Upper lobe of left lung (tissue), 6 donors: ENCODE data around the gene FKBP1A. TPM values are rescaled to one million over a fixed set of nuclear protein-coding genes. Genes with fewer than 3 reads are reported as not detected.

Experiments used
- ATAC-seq, 2 donors: fragments of 200-7000 bp; cut with Tn5 transposase; one replicate each; pipeline ENCODE4 v1.9.1; 2022; ENCODE audit warnings: mild to moderate bottlenecking in 2 of 2, moderate library complexity in 2 of 2; ENCODE audit not compliant: low FRiP score in 2 of 2
- DNase-seq, 2 donors: peaks; one replicate each; pipeline ENCODE4 v3.0.0-alpha.2; 2019 to 2020
- H3K27ac ChIP-seq, 4 donors: fragments of 200-600 bp; sonication (generic); one replicate each; pipeline ENCODE4 v1.5.1; 2016 to 2019
- H3K27me3 ChIP-seq, 4 donors: fragments of 200-600 bp; sonication (generic); one replicate each; pipeline ENCODE4 v1.5.1; 2017 to 2019
- H3K36me3 ChIP-seq, 4 donors: fragments of 200-600 bp; sonication (generic); one replicate each; pipeline ENCODE4 v1.5.1; 2016 to 2019
- H3K4me1 ChIP-seq, 4 donors: fragments of 200-600 bp; sonication (generic); one replicate each; pipeline ENCODE4 v1.5.1; 2018 to 2019
- H3K4me3 ChIP-seq, 4 donors: fragments of 200-600 bp; sonication (generic); one replicate each; pipeline ENCODE4 v1.5.1; 2017 to 2019; ENCODE audit warnings: mild to moderate bottlenecking in 2 of 4, moderate library complexity in 1 of 4
- H3K9me3 ChIP-seq, 4 donors: fragments of 200-600 bp; sonication (generic); one replicate each; pipeline ENCODE4 v1.5.1; 2018 to 2019
- EP300 ChIP-seq, 4 donors: sonication (generic); formaldehyde crosslinking; IDR thresholded peaks; one replicate each; pipeline ENCODE4 v1.5.1; 2017; ENCODE audit warnings: antibody characterized with exemption in 4 of 4, control low read depth in 2 of 4
- POLR2A ChIP-seq, 4 donors: fragments of 450-650 bp; IDR thresholded peaks; one replicate each; pipeline ENCODE4 v1.5.1; 2016 to 2017; ENCODE audit warnings: antibody characterized with exemption in 4 of 4, mild to moderate bottlenecking in 2 of 4
- POLR2AphosphoS5 ChIP-seq, 2 donors: sonication (generic); formaldehyde crosslinking; IDR thresholded peaks; one replicate each; pipeline ENCODE4 v1.5.1; 2017; ENCODE audit warnings: antibody characterized with exemption in 2 of 2
- WGBS, 2 donors: methylation state at CpG; one replicate each; pipeline ENCODE4 v1.1.5; 2017 to 2018; 5-methylcytosine and 5-hydroxymethylcytosine counted together
- total RNA-seq, 6 donors: library from RNA; depleted of rRNA in 4 of 6; stranded (reverse); fragments of >200 nt in 4 of 6; gene quantifications; one replicate each; pipeline versions ENCODE4 v1.1.0 to v1.2.1, GENCODE V29; 2016 to 2021
- TF ChIP-seq, protein P1 (sequence below), 6 experiments: fragments of 450-650 bp in 4 of 6; fragments of 200-600 bp in 2 of 6; sonication (generic) in 2 of 6; IDR thresholded peaks; one replicate each; pipeline ENCODE4 v1.5.1; 2016 to 2019; ENCODE audit warnings: antibody characterized with exemption in 6 of 6
- donor health status: DM: no; HTN: no; CAD: no; lungs with moderate emphysema.
- donor health status: DM: no; HTN: yes; CAD: no; lungs with severe emphysema.

FKBP1A gene
- total RNA-seq, 6 donors from 2014 or later = 75.4 to 328 (median 160) TPM

DNA sequence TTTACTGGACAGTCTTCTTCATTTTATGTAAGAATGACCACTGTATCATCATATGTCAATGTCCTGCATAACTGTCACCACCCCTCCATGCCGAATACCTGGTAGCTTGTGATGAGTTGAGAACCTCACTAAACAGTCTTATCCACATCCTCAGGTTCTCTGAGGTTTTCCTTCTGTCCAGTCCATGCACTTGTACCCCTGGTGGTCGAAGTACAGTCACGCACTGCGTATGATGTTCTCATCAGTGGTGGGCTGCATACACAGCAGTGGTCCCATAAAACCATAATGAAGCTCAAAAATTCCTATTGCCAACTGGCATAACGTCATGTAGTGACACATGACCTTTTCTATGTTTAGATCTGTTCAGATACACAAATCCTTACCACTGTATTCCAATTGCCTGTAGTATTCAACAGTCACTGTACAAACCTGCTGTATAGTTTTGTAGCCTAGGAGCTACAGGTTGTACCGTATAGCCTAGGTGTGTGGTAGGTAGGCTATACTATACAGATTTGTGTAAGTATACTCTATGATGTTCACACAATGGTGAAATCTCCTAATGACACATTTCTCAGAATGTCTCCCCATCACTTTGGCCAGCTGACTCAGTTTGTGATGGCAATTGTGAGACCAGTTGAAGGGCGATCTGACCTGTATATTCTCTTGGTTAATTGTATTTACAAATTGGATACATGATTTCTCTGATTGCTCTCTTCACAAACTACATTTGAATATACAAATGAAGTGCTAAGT lies 32.6 kb downstream of the FKBP1A start:
- no peak overlapping the region for H3K4me3 ChIP-seq
- TF ChIP-seq, protein P1, sequence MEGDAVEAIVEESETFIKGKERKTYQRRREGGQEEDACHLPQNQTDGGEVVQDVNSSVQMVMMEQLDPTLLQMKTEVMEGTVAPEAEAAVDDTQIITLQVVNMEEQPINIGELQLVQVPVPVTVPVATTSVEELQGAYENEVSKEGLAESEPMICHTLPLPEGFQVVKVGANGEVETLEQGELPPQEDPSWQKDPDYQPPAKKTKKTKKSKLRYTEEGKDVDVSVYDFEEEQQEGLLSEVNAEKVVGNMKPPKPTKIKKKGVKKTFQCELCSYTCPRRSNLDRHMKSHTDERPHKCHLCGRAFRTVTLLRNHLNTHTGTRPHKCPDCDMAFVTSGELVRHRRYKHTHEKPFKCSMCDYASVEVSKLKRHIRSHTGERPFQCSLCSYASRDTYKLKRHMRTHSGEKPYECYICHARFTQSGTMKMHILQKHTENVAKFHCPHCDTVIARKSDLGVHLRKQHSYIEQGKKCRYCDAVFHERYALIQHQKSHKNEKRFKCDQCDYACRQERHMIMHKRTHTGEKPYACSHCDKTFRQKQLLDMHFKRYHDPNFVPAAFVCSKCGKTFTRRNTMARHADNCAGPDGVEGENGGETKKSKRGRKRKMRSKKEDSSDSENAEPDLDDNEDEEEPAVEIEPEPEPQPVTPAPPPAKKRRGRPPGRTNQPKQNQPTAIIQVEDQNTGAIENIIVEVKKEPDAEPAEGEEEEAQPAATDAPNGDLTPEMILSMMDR (IDR thresholded peaks at IDR 0.05) = peak in 1 of 6 experiments; percentile 6
- TF ChIP-seq EP300 (IDR thresholded peaks at IDR 0.05) (no peak), POLR2AphosphoS5 (IDR thresholded peaks at IDR 0.05) (no peak), POLR2A (IDR thresholded peaks at IDR 0.05) (no peak)
- ATAC-seq (no peak), DNase-seq (no peak)
- no peaks in the 10 kb centered on the region for H3K27me3 ChIP-seq
- H3K27ac ChIP-seq = no peak overlapping the region
- 88 to 96% methylated on average over 6 of the region's 7 CpGs for WGBS, 2 donors
- H3K9me3 ChIP-seq = no peaks in the 10 kb centered on the region
- H3K36me3 ChIP-seq = peaks cover 0 to 61% (median 4%) of the 10 kb centered on the region in 4 donors
- H3K4me1 ChIP-seq = peaks cover 10 to 16% (median 15%) of the 10 kb centered on the region in 4 donors

DNA sequence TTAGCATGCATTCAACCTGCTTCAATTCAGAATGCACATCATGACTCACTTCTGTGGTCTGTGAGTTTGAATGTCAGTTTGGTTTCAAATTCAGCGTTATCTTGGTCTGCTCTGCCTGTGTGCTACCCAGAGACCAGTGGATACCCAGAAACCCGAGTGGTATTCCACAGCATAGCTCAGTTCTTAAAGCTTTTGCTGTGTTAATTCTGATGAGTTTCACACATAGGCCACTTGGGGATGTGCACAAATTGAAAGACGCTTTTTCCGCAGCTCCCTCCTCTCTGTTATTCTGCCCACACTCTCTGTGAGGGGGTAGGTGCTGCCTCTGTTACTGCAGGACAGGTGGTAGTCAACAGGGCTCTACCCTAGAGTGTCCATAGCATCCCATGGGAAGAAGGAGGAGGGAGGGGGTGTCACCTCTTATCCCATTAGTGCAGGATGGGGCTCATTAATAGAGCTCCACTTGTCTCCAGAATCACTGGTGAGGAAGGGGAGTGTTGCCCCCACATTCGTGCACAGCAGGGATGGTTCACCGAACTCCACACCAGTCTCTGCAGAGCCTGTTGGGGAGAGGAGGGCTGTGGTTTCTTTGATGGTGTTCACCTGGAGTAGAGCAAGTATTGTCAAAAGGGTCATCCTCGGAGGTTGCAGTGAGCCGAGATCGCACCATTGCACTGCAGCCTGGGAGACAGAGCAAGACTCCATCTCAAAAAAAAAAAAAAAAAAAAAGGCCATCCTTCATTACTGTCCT lies 34.8 kb downstream of the FKBP1A start:
- H3K27me3 ChIP-seq = no peaks in the 10 kb centered on the region
- H3K4me1 ChIP-seq = no peaks in the 10 kb centered on the region
- peak in 1 of 2 donors; percentile 43 for ATAC-seq
- H3K4me3 ChIP-seq = no peak overlapping the region
- DNase-seq = no peak
- WGBS, 2 donors = 92 to 93% methylated on average over 9 of the region's 9 CpGs
- H3K27ac ChIP-seq = no peak overlapping the region
- H3K9me3 ChIP-seq = no peaks in the 10 kb centered on the region
- TF ChIP-seq EP300 (IDR thresholded peaks at IDR 0.05) (no peak), POLR2AphosphoS5 (IDR thresholded peaks at IDR 0.05) (no peak), POLR2A (IDR thresholded peaks at IDR 0.05) (no peak)
- TF ChIP-seq, protein P1 (IDR thresholded peaks at IDR 0.05) = no peak
- H3K36me3 ChIP-seq = peaks cover 0 to 68% (median 12%) of the 10 kb centered on the region in 4 donors

DNA sequence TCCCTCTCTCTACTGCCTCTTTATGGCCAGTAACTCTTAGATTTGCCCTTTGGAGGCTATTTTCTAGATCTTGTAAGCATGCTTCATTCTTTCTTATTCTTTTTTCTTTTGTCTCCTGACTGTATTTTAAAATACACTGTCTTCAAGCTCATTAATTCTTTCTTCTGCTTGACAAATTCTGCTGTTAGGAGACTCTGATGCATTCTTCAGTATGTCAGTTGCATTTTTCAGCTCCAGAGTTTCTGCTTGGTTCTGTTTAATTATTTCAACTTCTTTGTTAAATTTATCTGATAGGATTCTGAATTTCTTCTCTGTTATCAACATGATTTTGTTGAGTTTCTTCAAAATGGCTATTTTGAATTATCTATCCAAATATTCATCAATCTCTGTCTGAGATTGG lies 38.9 kb downstream of the FKBP1A start:
- H3K4me1 ChIP-seq = no peaks in the 10 kb centered on the region

DNA sequence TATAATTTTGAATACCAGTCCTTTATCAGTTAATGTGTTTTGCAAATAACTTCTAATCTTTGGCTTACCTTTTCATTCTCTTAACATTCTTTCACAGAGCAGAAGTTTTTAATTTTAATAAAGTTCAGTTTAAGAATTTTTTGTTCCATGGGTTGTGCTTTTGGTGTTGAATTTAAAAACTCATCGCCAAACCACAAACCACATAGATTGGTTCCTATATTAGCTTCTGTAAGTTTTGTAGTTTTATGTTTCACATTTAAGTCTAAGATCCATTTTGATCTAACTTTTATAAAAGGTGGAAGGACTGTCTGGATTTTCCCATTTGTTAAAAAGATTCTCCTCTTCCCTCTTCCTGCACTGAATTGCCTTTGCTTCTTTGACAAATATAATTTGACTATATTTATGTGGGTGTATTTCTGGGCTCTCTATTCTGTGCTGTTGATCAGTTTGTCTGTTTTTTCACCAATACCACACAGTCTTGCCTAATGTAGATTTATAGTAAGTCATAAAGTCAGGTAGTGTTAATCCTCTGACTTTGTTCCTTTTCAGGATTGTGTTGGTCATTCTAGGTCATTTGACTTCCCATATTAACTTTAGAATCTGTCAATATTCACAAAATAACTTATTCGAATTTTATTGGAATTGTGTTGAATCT lies 46.4 kb downstream of the FKBP1A start:
- Histone ChIP-seq H3K36me3 (no peaks in the 10 kb centered on the region), H3K4me1 (peaks cover 0 to 8% (median 4%) of the 10 kb centered on the region in 4 donors), H3K27me3 (peaks cover 0 to 2% (median 0%) of the 10 kb centered on the region in 4 donors), H3K9me3 (no peaks in the 10 kb centered on the region), H3K27ac (no peak overlapping the region), H3K4me3 (no peak overlapping the region)
- ATAC-seq (no peak), DNase-seq (no peak)
- TF ChIP-seq POLR2A (IDR thresholded peaks at IDR 0.05) (no peak), EP300 (IDR thresholded peaks at IDR 0.05) (no peak), POLR2AphosphoS5 (IDR thresholded peaks at IDR 0.05) (no peak)
- TF ChIP-seq, protein P1 (IDR thresholded peaks at IDR 0.05) = no peak
- WGBS, 2 donors = 81 to 88% methylated on average over 2 of the region's 2 CpGs

More for the DNA sequence above, 38.9 kb downstream of the FKBP1A start:
- Histone ChIP-seq H3K9me3 (no peaks in the 10 kb centered on the region), H3K4me3 (no peak overlapping the region), H3K36me3 (peaks cover 0 to 38% (median 8%) of the 10 kb centered on the region in 4 donors), H3K27ac (no peak overlapping the region), H3K27me3 (peaks cover 0 to 2% (median 0%) of the 10 kb centered on the region in 4 donors)
- TF ChIP-seq POLR2AphosphoS5 (IDR thresholded peaks at IDR 0.05) (no peak), EP300 (IDR thresholded peaks at IDR 0.05) (no peak), POLR2A (IDR thresholded peaks at IDR 0.05) (no peak)
- TF ChIP-seq, protein P1 (IDR thresholded peaks at IDR 0.05) = no peak
- DNase-seq (no peak), ATAC-seq (no peak)
